Activated CD4-positive, alpha-beta T cell treated with anti-CD3 and anti-CD28 coated beads, Interleukin-10, Interleukin-2, amounts not matched to agents 100 ng/mL and 50 ng/mL, durations not matched to agents 16 hours and 8 hours (primary cell): Measurements from ENCODE around the gene CLSTN2.
"Not testable (repeated sequence)": the region's sequence is repeated elsewhere in the genome, so short reads cannot be mapped to it uniquely, and the experiment has no call there.

Experiments used
- DNase-seq: peaks from one replicate; pipeline ENCODE4 v3.0.0-alpha.2; 2020

CLSTN2 gene

GRCh38 chr3:140394488-140395133, 459.6 kb downstream of the CLSTN2 start:
- DNase-seq = no peak

DNA sequence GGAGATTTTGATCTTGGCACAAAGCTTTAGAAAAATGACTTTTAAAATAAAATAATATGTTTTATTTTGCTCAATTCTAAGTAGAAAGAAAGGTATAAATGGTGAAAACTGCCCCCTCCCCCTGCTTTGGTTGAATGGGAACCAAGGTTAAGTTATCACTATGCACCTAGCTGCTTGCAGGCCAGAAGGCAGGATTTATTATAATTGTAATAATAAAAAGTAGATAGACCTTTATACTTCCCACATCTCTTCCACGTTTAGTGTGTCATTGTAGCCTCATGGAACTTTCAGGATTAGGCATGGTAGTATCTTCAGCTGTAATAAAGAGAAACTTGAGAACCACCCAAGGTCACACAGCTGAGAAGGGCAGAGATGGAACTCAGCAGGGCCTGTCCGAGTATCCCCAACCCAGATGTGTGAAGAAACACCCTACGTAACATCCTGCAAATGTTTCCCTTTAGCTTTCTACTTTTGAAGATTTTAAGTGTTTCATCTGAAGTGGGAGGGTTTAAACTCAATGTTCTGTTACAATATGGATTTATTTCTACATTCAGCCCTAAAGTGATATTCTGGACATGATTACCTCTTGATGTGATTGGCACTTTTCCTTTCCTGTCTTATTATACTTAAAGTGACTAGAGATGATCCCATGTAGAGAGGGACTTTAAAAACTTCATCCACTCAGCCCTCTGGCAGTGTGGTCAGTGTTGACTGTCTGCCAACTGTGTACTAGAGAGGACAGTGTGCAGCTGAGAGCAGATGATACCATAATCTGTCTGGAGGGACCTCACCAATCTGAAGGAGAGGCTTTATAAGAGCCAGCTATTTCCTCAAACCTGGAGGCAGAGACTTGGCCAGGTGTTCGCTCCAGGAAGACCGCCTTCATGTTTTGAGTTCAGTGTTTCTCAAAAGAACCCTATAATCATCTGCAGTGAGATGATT, 460.4 kb downstream of the CLSTN2 start:
- no peak for DNase-seq

GRCh38 chr3:140396110-140396509, 461.1 kb downstream of the CLSTN2 start:
- DNase-seq = no peak

GRCh38 chr3:140397847-140398246, 462.9 kb downstream of the CLSTN2 start:
- no peak for DNase-seq

DNA sequence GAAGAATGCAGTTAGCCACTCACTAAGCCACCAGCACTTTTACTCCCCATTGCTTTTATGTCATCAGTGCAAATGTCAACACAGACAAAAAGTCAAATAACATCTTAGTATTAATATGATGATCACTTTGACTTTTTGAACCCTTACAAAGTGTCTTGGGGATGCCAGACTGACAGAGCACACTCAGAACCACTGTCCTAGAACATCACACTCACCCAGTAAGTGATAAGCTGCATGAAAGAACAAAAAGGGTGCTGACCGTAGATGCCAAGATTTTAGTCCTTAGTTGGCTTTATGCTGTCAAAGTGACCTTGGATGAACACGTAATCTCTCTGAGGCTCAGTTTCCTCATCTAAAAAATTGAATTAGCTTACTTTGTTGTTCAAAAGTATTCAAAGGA, 463.4 kb downstream of the CLSTN2 start:
- DNase-seq = no peak

- DNase-seq = no peak
Measured at GRCh38 chr3:140399871-140400270, 464.9 kb downstream of the CLSTN2 start.

DNA sequence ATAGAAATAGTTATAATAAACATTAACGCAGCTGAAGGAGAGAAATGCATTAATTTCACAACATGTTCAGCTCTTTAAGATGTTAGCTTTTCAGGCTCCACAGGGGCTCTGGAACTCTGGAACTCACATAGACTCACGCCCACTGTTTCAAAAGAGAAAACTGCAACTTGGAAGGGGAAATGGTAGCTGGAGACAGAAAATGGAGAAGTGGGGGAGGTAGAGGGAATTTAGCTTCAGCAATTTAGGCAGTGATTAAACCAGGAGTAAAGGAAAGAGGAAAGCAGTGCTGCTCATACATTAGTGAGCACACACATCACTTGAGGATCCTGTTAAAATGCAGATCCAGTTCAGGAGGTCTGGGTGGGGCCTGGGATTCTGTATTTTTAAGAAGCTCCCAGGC, 468.1 kb downstream of the CLSTN2 start:
- DNase-seq = no peak

- DNase-seq = no peak
Measured at GRCh38 chr3:140403608-140404007, 468.6 kb downstream of the CLSTN2 start.

GRCh38 chr3:140406655-140407054, 471.7 kb downstream of the CLSTN2 start:
- DNase-seq = no peak

- DNase-seq = no peak
Measured at GRCh38 chr3:140408252-140408651, 473.3 kb downstream of the CLSTN2 start.

GRCh38 chr3:140416666-140417065, 481.7 kb downstream of the CLSTN2 start:
- DNase-seq = no peak

- DNase-seq = no peak
Measured at GRCh38 chr3:140420621-140421357, 485.8 kb downstream of the CLSTN2 start.

DNA sequence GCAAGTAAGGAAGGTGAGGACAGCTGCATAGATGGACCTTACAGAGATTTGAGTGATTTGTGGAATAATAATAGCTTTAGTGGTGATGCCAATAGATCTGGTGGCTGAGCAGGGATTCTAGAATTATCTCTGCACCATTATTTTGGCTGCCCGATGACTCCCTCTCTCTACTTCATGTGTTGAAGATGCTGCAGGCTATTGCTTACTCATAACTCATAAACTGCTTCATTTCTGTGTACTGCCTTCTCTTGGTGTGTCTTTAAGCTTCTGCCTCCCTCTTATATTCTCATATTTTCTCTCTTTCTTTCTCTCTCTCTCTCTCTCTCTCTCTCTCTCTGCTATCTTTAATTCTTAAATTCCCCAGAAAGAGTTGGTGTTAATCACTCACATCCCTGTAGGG, 486.9 kb downstream of the CLSTN2 start:
- DNase-seq = no peak

DNA sequence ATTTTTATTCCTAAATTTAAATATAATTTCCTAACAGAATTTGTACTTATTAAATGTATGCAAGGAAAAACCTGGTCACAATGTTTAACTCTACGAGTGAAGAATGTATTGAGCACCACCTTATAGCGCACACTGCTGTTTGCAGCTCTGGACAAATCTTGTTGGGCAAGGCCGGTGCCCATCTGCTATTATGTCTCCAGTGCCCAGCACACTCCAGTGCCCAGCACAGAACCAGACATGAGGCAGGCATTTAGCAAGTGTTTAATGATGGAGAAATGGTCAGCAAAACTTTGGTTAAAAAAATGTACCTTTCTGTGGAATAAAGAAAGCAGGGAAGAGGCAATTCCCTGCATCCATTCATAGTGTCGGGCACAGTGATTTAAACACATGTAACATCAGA, 488.2 kb downstream of the CLSTN2 start:
- no peak for DNase-seq

GRCh38 chr3:140423574-140423973, 488.6 kb downstream of the CLSTN2 start:
- not testable (repeated sequence) for DNase-seq

DNA sequence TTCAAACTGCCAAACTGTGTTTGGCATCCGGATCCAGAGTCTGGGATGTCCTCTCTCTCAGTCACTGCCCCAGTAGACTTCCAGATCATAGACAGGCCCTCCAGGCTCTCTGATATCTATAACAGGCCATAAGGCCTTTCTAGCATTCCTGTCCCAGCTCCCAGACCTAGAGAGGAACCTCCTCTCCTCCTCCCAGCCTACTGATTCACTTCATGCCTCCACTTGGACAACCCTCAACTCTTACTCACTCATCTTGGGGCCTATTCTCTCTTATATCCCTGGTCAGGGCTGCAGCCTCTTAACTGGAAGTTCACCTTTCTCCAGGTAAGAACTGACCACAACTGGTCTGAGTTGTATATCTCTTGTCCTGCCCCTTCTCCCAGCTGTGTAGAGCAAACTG, 489.2 kb downstream of the CLSTN2 start:
- DNase-seq = no peak

DNA sequence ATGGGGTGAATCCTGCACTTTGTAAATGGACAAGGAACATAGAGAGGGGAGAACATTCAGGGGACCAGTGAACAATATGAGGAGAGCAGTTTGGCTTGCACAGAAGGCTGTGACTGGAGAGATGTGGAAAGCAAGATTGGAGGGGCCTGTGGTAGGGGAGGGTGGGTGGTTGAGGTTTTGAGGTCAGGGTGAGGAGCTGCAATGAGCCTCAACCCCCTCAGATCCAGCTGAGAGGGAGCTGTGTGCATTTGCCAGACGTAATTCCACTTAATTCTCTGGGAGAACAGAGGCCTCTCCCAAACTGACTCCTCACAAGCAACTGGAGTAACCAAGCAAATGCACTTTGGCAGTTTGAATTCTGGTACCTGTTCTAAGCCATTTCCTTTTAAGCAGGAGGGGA, 489.7 kb downstream of the CLSTN2 start:
- DNase-seq = no peak

DNA sequence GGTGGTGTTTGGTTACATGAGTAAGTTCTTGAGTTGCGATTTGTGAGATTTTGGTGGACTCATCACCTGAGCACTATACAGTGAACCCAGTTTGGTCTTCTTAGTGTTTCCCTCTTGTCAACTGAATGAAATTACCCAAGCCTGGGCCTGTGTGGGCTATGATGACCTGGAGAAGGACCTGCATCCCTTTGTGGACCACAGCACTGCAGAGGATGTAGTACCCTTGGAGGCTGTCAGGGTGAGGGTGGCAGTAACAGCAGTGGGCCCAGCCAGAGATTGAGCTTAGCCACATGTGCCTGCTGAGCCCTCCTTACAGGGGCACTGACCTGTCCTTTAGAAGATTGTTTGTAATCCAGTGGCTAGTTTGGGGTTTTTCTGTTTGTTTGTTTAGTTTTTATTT, 492.8 kb downstream of the CLSTN2 start:
- DNase-seq = no peak

GRCh38 chr3:140428380-140428779, 493.4 kb downstream of the CLSTN2 start:
- no peak for DNase-seq

- DNase-seq = no peak
Measured at GRCh38 chr3:140429791-140430190, 494.8 kb downstream of the CLSTN2 start.

DNA sequence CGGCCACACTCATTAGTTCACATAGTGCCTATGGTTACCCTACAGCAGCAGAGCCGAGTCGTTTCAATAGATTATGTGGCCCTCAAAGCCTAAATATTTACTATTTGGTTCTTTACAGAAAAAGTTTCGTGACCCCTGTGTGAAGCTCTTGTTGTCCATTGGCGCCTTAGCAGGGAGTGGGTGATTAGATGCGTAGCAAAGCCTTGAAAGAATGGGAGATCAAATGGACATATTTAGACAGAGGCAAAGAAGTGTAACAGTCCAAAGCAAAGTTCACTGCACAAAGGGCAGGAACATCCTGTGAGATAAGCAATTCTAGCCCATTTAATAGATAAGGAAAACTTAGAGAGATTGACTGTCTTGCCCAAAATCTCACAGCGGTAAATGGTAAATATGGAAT, 495.5 kb downstream of the CLSTN2 start:
- no peak for DNase-seq

DNA sequence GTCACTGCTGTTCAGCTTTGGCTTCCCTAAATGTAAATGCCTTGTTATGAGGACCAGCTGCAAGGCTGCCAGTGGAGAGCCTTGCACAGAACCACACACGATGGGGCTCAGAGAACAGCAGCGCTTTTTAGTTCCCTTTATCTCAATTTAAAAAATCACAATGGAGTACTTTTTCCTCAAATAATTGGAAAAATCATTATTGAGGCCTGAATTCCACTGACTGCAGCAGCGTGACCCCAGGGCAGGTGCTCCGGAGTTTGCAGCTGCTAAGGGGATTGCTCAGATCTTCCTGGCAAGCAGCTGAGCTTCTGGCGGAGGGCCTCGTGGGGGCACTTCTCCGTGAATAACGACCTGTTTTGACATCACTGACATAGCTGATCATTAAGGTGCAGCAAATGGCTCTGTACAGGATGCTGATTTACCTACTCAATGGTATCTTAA, 497.3 kb downstream of the CLSTN2 start:
- no peak for DNase-seq

GRCh38 chr3:140433431-140433830, 498.4 kb downstream of the CLSTN2 start:
- no peak for DNase-seq
